ENCODE data around the gene CHCHD3. TPM values are rescaled to one million over a fixed set of nuclear protein-coding genes. Genes with fewer than 3 reads are reported as not detected.

CHCHD3 gene
- 53.0 and 67.4 TPM in 2 replicates for total RNA-seq

GRCh38 chr7:133081599-133082389, at the start of gene CHCHD3:
CHCHD3 (minus strand) TSS chr7:133082090; CDS start chr7:133081937, 153 bp downstream.

Other genes with a start within 250 kb of the CHCHD3 start
- 124 and 135 TPM in 2 replicates for gene EXOC4, start 171.0 kb upstream of the CHCHD3 start, total RNA-seq